ENCODE measurements around the gene UNC5C.

The UNC5C gene

GRCh38 chr4:95256108-95256835 lies 292.5 kb downstream of the UNC5C start:
- no peak for DNase-seq

DNA sequence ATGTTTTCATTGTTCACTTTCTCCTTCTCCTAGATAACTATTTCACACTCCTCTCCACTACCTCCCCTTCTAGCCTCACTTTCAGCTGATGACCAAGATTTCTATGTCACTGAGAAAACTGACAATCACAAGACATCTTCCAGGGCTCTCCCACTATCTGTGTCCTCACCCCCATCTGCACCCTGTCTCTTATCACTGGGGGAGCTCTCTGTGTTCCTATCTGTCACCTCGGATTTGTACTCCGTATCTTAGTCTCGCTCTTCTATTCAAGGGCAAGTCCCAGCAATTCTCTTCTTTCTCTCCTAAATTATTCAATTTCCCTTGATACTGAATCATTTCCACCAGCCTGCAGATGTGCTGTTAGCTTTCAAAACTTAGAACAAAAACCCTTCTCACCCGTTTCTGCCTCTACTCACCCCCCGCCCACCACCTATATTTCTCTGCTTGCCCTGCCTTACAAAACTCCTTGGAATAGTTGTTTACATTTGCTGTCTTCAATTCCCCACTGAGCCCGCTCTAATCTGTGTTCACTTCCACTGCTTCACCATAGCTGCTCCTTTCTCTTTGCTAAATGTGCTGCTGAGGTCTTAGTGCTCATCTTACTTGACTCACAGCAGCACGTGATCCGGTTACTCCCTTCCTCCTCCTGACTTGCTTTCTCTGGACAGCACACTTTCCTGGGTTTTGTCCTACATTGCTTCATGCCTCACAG lies 293.2 kb downstream of the UNC5C start:
- no peak for DNase-seq

DNA sequence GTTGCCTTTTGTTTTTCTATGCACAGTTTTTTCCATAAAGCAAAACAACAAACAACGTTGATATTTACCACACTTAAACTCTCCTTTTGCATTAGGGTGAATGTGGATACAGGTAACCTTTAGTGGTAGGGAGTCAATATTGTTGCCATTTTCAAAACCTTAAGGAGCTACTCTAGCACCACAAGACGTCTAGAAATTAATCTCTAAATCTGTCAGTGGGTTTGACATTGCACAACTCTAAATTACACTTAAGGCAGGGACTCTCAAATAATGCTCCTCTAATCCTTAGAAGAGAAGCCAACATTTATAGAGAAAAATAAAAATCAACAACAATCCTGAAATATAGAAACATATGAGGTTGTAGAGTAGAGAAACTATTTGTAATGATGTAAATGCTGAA lies 297.2 kb downstream of the UNC5C start:
- DNase-seq = no peak

DNA sequence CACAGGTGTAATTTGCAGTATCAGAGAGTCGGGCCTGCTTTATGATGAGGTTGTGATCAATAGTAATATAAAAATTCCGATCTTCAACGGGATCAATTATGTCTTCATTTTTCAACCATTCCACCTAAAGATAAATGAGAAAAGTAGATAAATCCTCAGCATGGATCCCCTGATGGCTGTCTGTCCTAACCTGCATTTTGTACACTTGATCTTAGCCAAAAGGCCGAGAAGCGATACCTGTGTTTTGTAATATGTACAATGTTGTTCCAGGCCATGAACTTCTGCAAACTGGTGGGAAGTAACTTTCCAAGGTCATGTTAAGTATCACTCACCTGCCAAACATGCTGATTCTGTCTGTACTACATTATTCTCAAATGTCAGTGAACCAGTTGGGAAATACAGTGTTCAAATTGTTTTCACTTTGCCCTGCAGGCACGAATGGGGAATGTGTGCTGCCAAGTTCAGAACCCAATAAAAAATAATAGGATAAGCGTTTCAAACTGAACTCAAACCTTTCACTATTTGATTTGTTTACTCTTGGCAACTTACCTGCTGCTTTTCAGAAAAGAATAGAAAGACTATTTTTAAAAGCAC lies 298.1 kb downstream of the UNC5C start:
- no peak for DNase-seq

- DNase-seq = no peak
Observed at GRCh38 chr4:95249426-95250021, 299.2 kb downstream of the UNC5C start.

- DNase-seq = no peak
Observed at GRCh38 chr4:95248720-95249425, 299.9 kb downstream of the UNC5C start.

DNA sequence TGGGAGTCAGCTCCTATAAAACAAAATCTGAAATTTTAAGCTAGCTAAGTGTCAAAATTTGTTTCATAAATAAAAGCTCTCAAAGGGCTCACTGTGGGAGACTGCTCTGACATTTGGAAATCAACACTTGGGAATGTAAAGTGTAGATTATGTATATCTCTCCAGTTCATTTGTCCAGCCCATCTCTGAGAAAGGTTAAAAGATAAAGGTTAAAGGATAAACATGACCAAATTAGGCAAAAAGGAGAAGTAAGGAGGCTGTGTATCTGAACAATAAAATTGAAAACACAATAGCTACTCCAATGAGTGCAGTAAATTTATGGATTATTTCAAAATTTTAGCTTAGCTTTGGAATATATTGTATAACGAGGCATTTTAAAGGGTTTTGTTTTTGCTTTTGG lies 304.9 kb downstream of the UNC5C start:
- DNase-seq = no peak

GRCh38 chr4:95238554-95238953 lies 310.2 kb downstream of the UNC5C start:
- DNase-seq = no peak

- DNase-seq = no peak
Observed at GRCh38 chr4:95232358-95233156, 316.2 kb downstream of the UNC5C start.

- no peak for DNase-seq
Observed at GRCh38 chr4:95231681-95232080, 317.1 kb downstream of the UNC5C start.

- DNase-seq = no peak
Observed at GRCh38 chr4:95225849-95226248, 322.9 kb downstream of the UNC5C start.

- no peak for DNase-seq
Observed at GRCh38 chr4:95224402-95224801, 324.4 kb downstream of the UNC5C start.

GRCh38 chr4:95220205-95221175 lies 328.3 kb downstream of the UNC5C start:
- no peak for DNase-seq

DNA sequence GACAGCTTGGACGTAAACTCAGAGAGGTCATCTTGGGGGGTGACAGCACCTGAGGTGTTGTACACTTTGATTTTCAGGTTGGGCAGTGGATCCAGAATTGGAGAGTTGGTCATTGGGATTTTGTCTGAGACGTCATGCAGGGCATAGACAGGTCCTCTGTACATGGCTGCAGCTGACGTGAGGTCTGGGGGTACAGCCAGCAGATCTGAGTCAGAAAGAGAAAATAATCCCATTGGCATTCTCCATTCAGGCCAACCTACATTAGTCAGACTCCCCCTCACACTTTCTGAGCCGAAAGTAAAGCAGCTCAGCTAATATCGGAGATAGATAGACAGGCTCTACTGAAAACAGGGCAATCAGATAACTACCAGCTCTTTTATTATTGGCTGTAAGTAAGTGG lies 329.7 kb downstream of the UNC5C start:
- DNase-seq = no peak

DNA sequence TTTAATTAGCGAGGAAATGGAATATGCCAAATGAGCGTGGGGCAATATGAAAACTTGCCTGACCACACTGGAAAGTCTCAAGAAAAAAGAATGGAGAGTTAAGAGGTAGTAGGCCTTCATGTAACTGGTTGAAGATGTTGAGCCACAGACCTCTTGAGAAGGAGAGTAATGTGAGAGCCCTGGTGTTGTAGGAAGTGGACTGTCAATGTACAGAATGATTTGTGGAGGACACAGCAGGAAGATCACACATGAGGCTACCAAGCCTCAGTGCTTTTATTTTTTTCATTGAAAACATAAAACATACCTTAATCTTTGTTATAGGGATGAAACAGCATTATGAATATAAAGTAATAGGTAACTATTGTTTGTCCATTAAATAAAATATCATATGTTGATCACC lies 331.6 kb downstream of the UNC5C start:
- no peak for DNase-seq

DNA sequence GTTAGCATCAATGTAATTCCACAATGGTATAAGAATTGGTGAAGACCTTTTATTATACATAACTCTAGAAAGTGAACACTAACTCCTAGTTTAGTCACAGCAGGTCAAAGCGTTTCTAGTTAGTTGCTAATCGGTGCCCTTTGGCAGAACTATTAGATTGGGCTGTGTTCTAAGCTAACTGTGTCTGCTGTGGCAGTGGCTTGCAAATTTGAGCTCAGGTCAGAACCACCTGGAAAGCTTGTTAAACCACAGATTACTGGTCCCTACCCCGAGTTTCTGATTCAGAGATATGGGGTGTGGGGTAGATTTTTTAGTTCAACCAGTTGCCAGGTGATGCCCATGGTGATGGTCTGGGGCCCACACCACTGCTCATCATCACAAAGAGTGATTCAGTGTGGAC lies 332.1 kb downstream of the UNC5C start:
- DNase-seq = no peak

GRCh38 chr4:95215991-95216605 lies 332.7 kb downstream of the UNC5C start:
- DNase-seq = no peak

- DNase-seq = no peak
Observed at GRCh38 chr4:95215043-95215442, 333.7 kb downstream of the UNC5C start.

- DNase-seq = no peak
Observed at GRCh38 chr4:95214408-95214807, 334.4 kb downstream of the UNC5C start.

GRCh38 chr4:95213366-95213765 lies 335.4 kb downstream of the UNC5C start:
- no peak for DNase-seq

DNA sequence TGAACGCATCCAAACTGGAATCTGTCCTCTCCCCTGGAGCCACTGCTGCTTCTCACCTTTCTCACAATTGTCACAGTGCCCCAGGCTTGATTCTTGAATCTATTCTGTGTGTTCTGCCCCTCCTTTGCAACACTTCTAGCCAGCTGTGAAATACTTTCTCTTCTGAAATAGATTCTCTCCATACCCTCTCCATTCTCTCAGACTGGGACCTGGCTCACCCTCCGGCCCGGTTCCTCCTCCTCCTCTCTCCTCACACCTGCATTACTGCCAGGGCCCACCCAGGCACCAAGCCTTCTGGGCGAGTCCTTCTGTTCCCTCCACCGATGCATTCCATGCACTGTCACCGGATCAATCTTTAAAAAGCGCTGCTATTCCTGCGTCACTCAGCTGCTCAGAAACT lies 336.1 kb downstream of the UNC5C start:
- DNase-seq = no peak

Measured in effector CD8-positive, alpha-beta T cell (primary cell).